Vagina (tissue), 2 donors: Measurements from ENCODE around the gene RUFY3.

Experiments
- CTCF ChIP-seq, 3 experiments: fragments of 450-650 bp in 2 of 3; fragments of 200-600 bp in 1 of 3; sonication (generic) in 1 of 3; IDR thresholded peaks; one replicate each; pipeline ENCODE4 v1.5.1; 2017 to 2019; ENCODE audit warnings: antibody characterized with exemption in 3 of 3, mild to moderate bottlenecking in 2 of 3, moderate library complexity in 2 of 3
- POLR2A ChIP-seq, 2 donors: fragments of 450-650 bp; IDR thresholded peaks; one replicate each; pipeline ENCODE4 v1.6.1; 2017; ENCODE audit warnings: antibody characterized with exemption in 2 of 2, mild to moderate bottlenecking in 2 of 2, moderate library complexity in 2 of 2
- POLR2AphosphoS5 ChIP-seq, 2 donors: sonication (generic); formaldehyde crosslinking; IDR thresholded peaks; one replicate each; pipeline ENCODE4 v1.9.0; 2017; ENCODE audit warnings: antibody characterized with exemption in 2 of 2, mild to moderate bottlenecking in 2 of 2, low read depth in 1 of 2; ENCODE audit not compliant: insufficient read depth in 1 of 2

- TF ChIP-seq CTCF (IDR thresholded peaks at IDR 0.05) (no peak), POLR2AphosphoS5 (IDR thresholded peaks at IDR 0.05; ENCODE audit: insufficient read depth in 1 of 2, low read depth in 1 of 2) (no peak), POLR2A (IDR thresholded peaks at IDR 0.05) (no peak)
Observed at GRCh38 chr4:70688795-70689231, 33.0 kb upstream of the RUFY3 start.
